ENCODE results near the gene MUTYH.
"Not testable (repeated sequence)": the region's sequence is repeated elsewhere in the genome, so short reads cannot be mapped to it uniquely, and the experiment has no call there.

The MUTYH gene

GRCh38 chr1:45339789-45340558, at the start of gene MUTYH, which contains the start of gene TOE1:
Gene MUTYH, minus strand, starts transcription at chr1:45340440. Its CDS starts 5,935 bp downstream, at chr1:45334505.
Gene TOE1, plus strand, starts transcription at chr1:45340170. Its CDS starts 83 bp downstream, at chr1:45340253.
- in situ Hi-C loops (cut with MboI; ENCODE audit: low sequenced_read_pairs), result no loop called here

- in situ Hi-C loops (cut with MboI; ENCODE audit: low sequenced_read_pairs), result no loop called here
These were observed 46.0 kb upstream of the MUTYH start for GRCh38 chr1:45386219-45386618.

DNA sequence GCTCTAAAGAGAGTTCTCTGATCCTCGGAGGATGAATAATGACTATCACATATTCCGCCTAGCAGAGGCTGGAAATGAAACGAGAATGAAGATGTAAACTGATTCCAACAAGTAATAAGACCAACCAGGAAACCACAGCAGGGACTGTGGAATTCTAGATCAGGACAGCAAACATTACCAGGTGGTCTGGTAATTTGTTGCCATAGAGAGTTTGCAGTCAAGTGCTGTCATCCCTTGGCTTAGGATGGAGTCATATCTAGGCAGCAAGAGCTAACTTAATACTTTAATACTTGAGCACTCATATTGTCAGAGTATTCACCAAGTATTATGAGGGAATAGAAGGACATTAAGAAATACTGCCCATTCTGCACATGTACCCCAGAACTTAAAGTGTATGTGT, 45.1 kb upstream of the MUTYH start:
- in situ Hi-C loops (cut with MboI; ENCODE audit: low sequenced_read_pairs), result no loop called here

GRCh38 chr1:45384213-45384612, 44.0 kb upstream of the MUTYH start:
- in situ Hi-C loops (cut with MboI; ENCODE audit: low sequenced_read_pairs), result not testable (repeated sequence)

- in situ Hi-C loops (cut with MboI; ENCODE audit: low sequenced_read_pairs), result no loop called here
These were observed 43.0 kb upstream of the MUTYH start for GRCh38 chr1:45383191-45383590.

- in situ Hi-C loops (cut with MboI; ENCODE audit: low sequenced_read_pairs), result no loop called here
These were observed 41.0 kb upstream of the MUTYH start for GRCh38 chr1:45381243-45381642.

DNA sequence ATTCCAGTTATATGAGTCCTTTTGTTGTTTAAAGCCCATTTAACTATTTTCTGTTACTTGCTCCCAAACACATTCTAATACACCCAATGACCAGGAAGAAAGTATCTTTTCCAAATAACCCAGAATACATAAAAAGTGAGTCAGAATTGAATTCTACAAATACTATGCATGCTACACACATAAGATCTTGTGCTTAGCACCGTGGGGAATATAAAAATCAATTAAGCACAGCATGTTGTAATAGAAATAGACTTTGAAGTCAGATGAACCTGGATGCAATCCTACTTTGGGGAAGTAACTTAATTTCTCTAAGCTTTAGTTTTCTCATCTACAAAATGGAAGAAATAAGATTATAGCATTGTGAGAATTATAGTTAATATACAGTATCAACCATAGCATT, 40.5 kb upstream of the MUTYH start:
- in situ Hi-C loops (cut with MboI; ENCODE audit: low sequenced_read_pairs), result no loop called here

- in situ Hi-C loops (cut with MboI; ENCODE audit: low sequenced_read_pairs), result no loop called here
These were observed 39.9 kb upstream of the MUTYH start for GRCh38 chr1:45380125-45380524.

GRCh38 chr1:45379524-45379923, 39.3 kb upstream of the MUTYH start:
- in situ Hi-C loops (cut with MboI; ENCODE audit: low sequenced_read_pairs), result no loop called here

GRCh38 chr1:45378184-45378583, 37.9 kb upstream of the MUTYH start:
- in situ Hi-C loops (cut with MboI; ENCODE audit: low sequenced_read_pairs), result no loop called here

GRCh38 chr1:45375104-45376090, 35.2 kb upstream of the MUTYH start:
- in situ Hi-C loops (cut with MboI; ENCODE audit: low sequenced_read_pairs), result no loop called here

GRCh38 chr1:45373573-45373972, 33.3 kb upstream of the MUTYH start:
- in situ Hi-C loops (cut with MboI; ENCODE audit: low sequenced_read_pairs), result no loop called here

DNA sequence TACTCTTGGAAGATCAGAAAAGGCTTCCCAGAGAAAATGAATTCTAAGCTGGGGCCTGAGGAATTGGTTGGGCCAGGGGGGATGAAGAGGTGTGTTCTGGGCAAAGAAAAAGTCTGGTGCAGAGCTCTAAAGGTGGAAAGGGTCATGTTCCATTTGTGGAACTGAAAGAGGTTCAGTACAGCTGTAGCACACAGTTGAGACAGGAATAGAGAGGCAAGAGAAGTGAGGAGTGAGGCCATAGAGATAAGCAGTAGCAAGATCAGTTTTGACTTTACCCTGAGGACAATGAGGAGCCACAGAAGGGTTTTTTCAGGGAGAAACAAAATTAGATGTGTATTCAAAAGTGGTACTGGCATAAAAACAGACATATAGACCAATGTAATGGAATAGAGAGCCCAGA, 30.3 kb upstream of the MUTYH start:
- in situ Hi-C loops (cut with MboI; ENCODE audit: low sequenced_read_pairs), result no loop called here

DNA sequence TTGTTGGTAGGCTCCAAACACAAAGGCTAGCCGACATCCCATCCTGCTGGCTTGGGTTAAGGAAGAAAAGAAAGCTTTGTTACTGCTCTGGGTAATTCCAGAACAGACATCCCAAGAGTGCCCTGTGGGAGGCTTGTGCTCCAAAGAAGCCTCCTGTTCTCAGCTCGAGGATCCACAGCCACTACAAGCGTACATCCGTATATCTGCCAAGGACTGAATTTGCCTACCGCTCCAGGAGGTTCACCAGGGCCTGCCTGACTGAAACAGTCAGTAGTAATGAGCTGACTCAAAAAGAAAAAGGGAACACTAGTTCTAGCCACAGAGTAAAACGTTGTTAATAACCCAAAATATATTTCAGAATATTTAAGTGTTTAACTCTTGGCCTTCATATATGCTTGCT, 24.8 kb upstream of the MUTYH start:
- in situ Hi-C loops (cut with MboI; ENCODE audit: low sequenced_read_pairs), result no loop called here

DNA sequence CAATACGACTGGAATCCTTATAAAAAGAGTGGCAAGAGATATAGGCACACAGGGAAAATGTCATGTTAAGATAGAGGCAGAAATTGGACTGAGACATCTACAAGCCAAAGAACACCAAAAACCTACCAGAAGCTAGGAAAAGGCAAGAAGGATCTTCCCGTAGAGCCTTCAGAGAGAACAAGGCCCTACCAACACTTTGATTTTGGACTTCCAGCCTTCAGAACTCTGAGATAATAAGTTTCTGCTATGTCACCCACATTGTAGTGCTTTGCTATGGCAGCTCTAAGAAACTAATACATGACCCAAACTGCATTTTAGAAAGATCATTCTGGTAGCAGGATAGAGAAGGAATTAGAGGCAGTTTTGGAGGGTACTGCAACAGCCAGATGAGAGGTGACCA, 24.1 kb upstream of the MUTYH start:
- in situ Hi-C loops (cut with MboI; ENCODE audit: low sequenced_read_pairs), result no loop called here

- in situ Hi-C loops (cut with MboI; ENCODE audit: low sequenced_read_pairs), result not testable (repeated sequence)
These were observed 20.7 kb upstream of the MUTYH start for GRCh38 chr1:45360981-45361380.

DNA sequence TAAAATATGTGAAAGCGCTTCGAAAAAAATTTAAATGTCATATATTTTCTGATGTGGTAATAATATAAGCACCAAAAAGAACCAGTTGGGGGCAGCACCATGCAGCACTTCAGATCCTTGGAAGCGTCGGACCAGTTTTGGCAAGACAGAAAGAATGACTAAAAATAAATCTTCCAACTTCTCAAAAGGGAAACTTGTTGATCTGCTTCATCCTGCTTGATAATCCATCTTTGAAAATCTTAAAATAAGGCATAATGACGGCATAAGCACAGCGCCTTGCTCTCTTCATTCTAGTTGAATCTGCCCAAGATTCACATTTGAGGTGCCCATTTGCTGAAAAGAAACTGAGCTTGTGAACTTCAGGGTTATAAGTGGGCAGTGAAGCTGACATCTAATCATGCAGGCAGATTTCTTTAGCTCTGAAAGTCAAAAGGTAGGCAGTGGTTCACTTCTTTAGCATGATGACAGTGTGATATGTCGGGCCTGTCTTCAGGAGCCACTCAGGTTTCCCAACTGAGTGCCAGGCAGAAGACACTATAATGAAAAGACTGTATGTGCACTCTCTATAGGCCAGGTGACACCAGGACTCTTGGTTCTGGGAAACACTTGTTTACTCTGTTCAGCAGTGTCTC, 19.8 kb upstream of the MUTYH start:
- in situ Hi-C loops (cut with MboI; ENCODE audit: low sequenced_read_pairs), result loop anchor here (5.0 kb wide), 1 partner anchor 137 kb away; no protein-coding TSS in a partner anchor

GRCh38 chr1:45356186-45356585, 15.9 kb upstream of the MUTYH start:
- in situ Hi-C loops (cut with MboI; ENCODE audit: low sequenced_read_pairs), result loop anchor here (5.0 kb wide), 1 partner anchor 141 kb away; no protein-coding TSS in a partner anchor

- in situ Hi-C loops (cut with MboI; ENCODE audit: low sequenced_read_pairs), result loop anchor here (5.0 kb wide), 1 partner anchor 142 kb away; no protein-coding TSS in a partner anchor
These were observed 15.4 kb upstream of the MUTYH start for GRCh38 chr1:45355683-45356082.

DNA sequence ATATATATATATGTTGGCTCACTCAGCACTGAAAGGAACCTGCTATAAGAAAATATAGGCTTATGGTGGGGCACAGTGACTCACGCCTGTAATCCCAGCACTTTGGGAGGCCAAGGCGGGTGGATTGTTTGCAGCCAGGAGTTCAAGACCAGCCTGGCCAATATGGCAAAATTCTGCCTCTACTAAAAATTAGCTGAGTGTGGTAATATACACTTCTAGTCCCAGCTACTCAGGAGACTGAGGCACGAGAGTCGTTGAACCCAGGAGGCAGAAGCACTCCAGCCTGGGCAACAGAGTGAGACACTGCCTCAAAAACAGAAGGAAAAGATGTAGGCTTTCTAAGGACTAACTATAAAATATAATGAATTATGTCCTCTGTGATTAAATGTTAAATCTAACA, 14.6 kb upstream of the MUTYH start:
- in situ Hi-C loops (cut with MboI; ENCODE audit: low sequenced_read_pairs), result loop anchor here (5.0 kb wide), 1 partner anchor 142 kb away; no protein-coding TSS in a partner anchor

DNA sequence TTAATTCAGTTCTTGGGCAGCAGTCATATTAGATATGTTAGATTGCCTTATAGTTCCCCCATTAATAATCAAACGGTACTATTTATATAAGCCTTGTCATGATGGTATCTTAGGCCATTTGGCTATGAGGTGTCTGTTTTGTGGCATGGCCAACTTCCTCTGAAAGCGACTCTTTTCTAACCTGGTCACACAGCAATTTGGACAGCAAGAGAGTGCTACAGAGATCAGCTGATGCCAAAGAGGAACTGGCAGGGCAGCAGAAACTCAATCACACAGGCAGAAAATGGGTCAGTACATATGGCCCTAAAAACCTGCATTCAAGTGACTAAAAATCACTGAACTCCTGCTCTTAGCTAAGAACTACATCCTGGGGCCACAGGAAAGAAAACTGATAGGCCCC, 13.4 kb upstream of the MUTYH start:
- in situ Hi-C loops (cut with MboI; ENCODE audit: low sequenced_read_pairs), result no loop called here

Measured in HL-60/S4 treated with phorbol 12-myristate 13-acetate at 8.2 ng/mL for 4 days and 3 days (cell line).